Hepatocyte (in vitro differentiated cells): ENCODE data around the gene ZSCAN16.

Experiments used
- EZH2 ChIP-seq: fragments of 200-600 bp; sonication (generic); IDR thresholded peaks from 2 replicates; pipeline ENCODE4 v1.6.1; 2016; ENCODE audit warnings: antibody characterized with exemption, mild to moderate bottlenecking, borderline replicate concordance
- EZH2phosphoT487 ChIP-seq: fragments of 200-600 bp; sonication (generic); IDR thresholded peaks from one replicate; pipeline ENCODE4 v1.6.1; 2018; ENCODE audit warnings: antibody characterized with exemption, mild to moderate bottlenecking, low read depth, moderate library complexity; ENCODE audit not compliant: unreplicated experiment, severe bottlenecking
- TF ChIP-seq, protein P1 (sequence below): fragments of 200-600 bp; sonication (generic); IDR thresholded peaks from 2 replicates; pipeline ENCODE4 v1.5.1; 2016; ENCODE audit warnings: antibody characterized with exemption, mild to moderate bottlenecking; ENCODE audit not compliant: poor library complexity

DNA sequence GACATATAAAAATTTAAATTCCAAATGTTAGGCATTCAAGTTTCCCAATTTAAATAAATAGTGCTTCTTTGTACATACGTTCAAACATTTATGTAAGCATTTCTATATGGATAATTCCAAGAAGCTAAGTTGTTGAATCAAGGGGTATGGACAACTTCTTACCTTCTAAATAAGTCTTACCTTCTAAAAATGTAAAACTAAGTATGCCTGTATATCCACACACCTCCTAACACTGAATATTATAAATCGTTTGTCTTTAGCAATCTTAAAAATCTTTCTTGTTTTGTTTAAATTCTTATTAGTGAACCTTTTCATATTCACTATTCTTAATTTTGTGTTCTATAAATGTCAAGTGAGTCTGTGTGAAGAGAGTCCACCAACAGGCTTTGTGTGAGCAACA lies 2.5 kb upstream of the ZSCAN16 start:
- TF ChIP-seq, protein P1, sequence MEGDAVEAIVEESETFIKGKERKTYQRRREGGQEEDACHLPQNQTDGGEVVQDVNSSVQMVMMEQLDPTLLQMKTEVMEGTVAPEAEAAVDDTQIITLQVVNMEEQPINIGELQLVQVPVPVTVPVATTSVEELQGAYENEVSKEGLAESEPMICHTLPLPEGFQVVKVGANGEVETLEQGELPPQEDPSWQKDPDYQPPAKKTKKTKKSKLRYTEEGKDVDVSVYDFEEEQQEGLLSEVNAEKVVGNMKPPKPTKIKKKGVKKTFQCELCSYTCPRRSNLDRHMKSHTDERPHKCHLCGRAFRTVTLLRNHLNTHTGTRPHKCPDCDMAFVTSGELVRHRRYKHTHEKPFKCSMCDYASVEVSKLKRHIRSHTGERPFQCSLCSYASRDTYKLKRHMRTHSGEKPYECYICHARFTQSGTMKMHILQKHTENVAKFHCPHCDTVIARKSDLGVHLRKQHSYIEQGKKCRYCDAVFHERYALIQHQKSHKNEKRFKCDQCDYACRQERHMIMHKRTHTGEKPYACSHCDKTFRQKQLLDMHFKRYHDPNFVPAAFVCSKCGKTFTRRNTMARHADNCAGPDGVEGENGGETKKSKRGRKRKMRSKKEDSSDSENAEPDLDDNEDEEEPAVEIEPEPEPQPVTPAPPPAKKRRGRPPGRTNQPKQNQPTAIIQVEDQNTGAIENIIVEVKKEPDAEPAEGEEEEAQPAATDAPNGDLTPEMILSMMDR = no peak
- no peak for TF ChIP-seq EZH2phosphoT487
- no peak for TF ChIP-seq EZH2
